Stomach smooth muscle (tissue), 2 donors: ENCODE results near the gene SESTD1.

Source experiments
- H3K27ac ChIP-seq: one replicate; pipeline ENCODE4 v1.7.0; 2013; ENCODE audit warnings: mild to moderate bottlenecking, low read length, inconsistent platforms
- H3K27me3 ChIP-seq, 2 donors: one replicate each; pipeline ENCODE4 v1.7.0; 2013; ENCODE audit warnings: low read length in 2 of 2; ENCODE audit not compliant: insufficient read depth in 2 of 2, control insufficient read depth in 1 of 2
- H3K36me3 ChIP-seq, 2 donors: one replicate each; pipeline ENCODE4 v1.7.0; 2013; ENCODE audit warnings: low read length in 2 of 2; ENCODE audit not compliant: control insufficient read depth in 2 of 2, insufficient read depth in 2 of 2
- H3K4me1 ChIP-seq: one replicate; pipeline ENCODE4 v1.7.0; 2013; ENCODE audit warnings: low read length; ENCODE audit not compliant: control insufficient read depth, insufficient read depth
- H3K4me3 ChIP-seq, 2 donors: one replicate each; pipeline ENCODE4 v1.7.0; 2013; ENCODE audit warnings: low read length in 2 of 2
- H3K9ac ChIP-seq, 2 donors: one replicate each; pipeline ENCODE4 v1.7.0; 2013; ENCODE audit warnings: low read length in 2 of 2, mild to moderate bottlenecking in 1 of 2
- H3K9me3 ChIP-seq, 2 donors: one replicate each; pipeline ENCODE4 v1.7.0; 2013; ENCODE audit warnings: low read length in 2 of 2; ENCODE audit not compliant: control insufficient read depth in 2 of 2
- donor health status: healthy.
- donor health status: Pancreatic carcinoma.

The SESTD1 gene

DNA sequence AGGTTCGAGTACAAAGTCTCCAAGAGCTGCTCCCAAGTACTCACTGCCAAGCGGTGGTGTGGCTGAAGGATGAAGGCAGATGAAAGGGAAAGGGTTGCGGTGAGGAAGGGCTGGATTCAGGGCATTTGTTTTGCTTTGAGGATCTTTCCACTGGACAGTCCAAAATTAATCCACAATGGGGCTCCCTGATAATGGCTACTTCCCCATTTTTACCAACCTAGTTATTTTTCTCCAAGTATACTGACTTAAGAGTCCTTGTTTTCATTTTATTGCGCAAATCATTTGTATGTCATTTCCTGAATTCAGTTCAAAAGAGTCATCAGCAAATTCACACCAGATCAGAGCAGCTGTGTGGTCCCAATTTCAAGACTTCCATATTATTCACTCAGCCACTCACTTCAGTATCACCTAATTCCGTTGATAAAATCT lies 464 bp upstream of the SESTD1 start:
- Histone ChIP-seq H3K27me3 (no peaks in the 10 kb centered on the region), H3K9me3 (no peaks in the 10 kb centered on the region), H3K9ac (peak overlapping the region; percentile 64 to 74), H3K36me3 (no peaks in the 10 kb centered on the region), H3K4me1 (peaks cover 4% of the 10 kb centered on the region), H3K4me3 (peak overlapping the region; percentile 79 to 87), H3K27ac (peak overlapping the region; percentile 73)

DNA sequence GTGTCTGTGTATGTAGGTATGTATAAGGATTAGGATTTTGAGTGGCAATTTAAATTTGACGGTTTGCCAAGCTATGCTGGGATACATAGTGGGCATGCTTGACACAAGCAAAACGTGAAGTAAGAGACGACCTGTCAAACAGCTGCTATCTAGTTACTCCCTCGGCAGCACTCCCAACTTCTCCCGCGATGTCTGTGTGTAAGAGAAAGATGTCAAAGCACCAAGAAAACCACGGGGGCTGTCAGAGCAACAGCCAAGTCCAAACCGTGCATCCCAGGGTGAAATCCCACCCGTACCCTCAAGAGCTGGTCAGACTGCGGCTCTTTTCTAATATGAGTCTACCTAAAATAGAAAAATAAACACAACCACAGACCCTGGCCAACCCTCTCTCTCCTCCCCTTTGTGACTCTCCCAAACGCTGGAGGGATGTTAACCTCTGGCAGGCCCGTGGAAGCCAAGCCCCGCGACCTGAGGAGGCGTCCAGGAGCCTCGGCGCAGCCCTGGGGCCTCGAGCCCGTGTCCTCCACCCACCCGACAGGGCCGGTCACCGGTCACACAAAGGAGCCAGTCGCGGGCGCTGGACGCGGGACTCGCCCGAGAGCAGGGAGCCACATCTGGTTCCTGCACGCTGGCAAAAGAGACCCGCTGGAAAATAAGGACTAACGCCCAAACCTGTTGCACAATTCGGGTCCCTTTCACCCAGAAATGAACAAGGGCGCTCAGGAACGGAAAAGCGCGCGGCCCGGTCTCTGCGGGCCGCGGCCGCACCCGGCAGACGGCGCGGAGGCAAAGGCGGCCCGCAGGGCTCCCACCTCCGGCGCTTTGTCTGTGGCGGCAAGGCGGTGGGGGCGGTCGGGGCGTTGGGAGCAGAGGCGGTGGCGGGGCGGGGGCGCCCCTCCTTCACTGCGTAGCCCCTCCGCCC lies 925 bp downstream of the SESTD1 start:
- Histone ChIP-seq H3K9ac (peak overlapping the region; percentile 79 to 83), H3K9me3 (no peaks in the 10 kb centered on the region), H3K27ac (peak overlapping the region; percentile 73), H3K4me1 (peaks cover 4% of the 10 kb centered on the region), H3K27me3 (no peaks in the 10 kb centered on the region), H3K36me3 (no peaks in the 10 kb centered on the region), H3K4me3 (peak overlapping the region; percentile 72 to 87)

DNA sequence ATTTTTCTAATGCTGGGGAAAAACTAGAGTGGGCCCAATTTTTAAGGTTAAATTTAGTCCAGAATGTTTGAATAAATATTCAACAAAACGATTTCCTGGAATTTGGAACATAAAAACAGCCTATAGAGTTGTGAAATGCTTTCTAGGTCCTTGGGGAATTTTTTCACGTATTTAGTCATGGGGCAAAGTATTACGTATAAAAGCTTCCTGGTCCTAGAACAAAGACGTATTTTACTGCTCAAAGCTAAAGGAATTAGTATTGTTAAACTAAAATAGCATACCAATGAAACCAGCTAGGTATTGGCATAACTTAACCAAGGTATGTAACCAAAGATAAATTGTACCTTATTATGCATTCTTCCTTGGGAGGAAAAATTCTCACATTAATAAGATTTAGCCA lies 1.6 kb downstream of the SESTD1 start:
- H3K36me3 ChIP-seq: no peaks in the 10 kb centered on the region
- H3K27me3 ChIP-seq: no peaks in the 10 kb centered on the region
- H3K9ac ChIP-seq: peak overlapping the region; percentile 79 to 83
- peak overlapping the region; percentile 72 to 87 for H3K4me3 ChIP-seq
- no peaks in the 10 kb centered on the region for H3K9me3 ChIP-seq
- peaks cover 4% of the 10 kb centered on the region for H3K4me1 ChIP-seq
- H3K27ac ChIP-seq: peak overlapping the region; percentile 73

- H3K4me1 ChIP-seq: peaks cover 4% of the 10 kb centered on the region
- H3K4me3 ChIP-seq: no peak overlapping the region
- H3K27ac ChIP-seq: no peak overlapping the region
- H3K27me3 ChIP-seq: no peaks in the 10 kb centered on the region
- H3K9ac ChIP-seq: no peak overlapping the region
- no peaks in the 10 kb centered on the region for H3K9me3 ChIP-seq
- no peaks in the 10 kb centered on the region for H3K36me3 ChIP-seq
These were observed 2.5 kb downstream of the SESTD1 start for GRCh38 chr2:179262077-179262660.

- Histone ChIP-seq H3K9me3 (no peaks in the 10 kb centered on the region), H3K9ac (no peak overlapping the region), H3K4me3 (no peak overlapping the region), H3K27ac (no peak overlapping the region), H3K4me1 (peaks cover 4% of the 10 kb centered on the region), H3K27me3 (no peaks in the 10 kb centered on the region), H3K36me3 (no peaks in the 10 kb centered on the region)
These were observed 3.3 kb downstream of the SESTD1 start for GRCh38 chr2:179261151-179261825.

- H3K9ac ChIP-seq: no peak overlapping the region
- H3K4me1 ChIP-seq: peaks cover 4% of the 10 kb centered on the region
- no peaks in the 10 kb centered on the region for H3K27me3 ChIP-seq
- H3K27ac ChIP-seq: no peak overlapping the region
- H3K9me3 ChIP-seq: peaks cover 0 to 2% of the 10 kb centered on the region in 2 donors
- H3K4me3 ChIP-seq: no peak overlapping the region
- H3K36me3 ChIP-seq: no peaks in the 10 kb centered on the region
These were observed 4.4 kb downstream of the SESTD1 start for GRCh38 chr2:179260224-179260623.

- Histone ChIP-seq H3K9ac (no peak overlapping the region), H3K36me3 (no peaks in the 10 kb centered on the region), H3K9me3 (peaks cover 0 to 2% of the 10 kb centered on the region in 2 donors), H3K4me1 (peaks cover 9% of the 10 kb centered on the region), H3K27me3 (no peaks in the 10 kb centered on the region), H3K4me3 (no peak overlapping the region), H3K27ac (no peak overlapping the region)
These were observed 9.5 kb downstream of the SESTD1 start for GRCh38 chr2:179255129-179255528.

DNA sequence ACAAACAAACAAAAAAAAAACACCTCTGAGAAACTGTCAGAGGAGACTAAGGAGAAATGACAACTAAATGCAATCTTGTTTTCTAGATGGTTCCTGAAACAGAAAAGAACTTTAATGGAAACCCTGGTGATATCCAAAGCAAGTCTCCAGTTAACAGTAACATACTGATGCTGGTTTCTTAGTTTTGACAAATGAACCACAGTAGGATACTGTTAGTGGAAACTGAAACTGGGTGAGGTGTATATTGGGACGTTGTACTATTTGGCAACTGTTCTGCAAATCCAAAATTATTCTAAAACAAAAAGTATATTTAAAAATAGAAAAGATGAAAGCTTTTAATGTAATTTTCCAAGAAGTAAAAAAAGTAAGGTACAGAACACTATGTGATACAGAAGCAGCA lies 11.4 kb downstream of the SESTD1 start:
- H3K36me3 ChIP-seq: no peaks in the 10 kb centered on the region
- peaks cover 9% of the 10 kb centered on the region for H3K4me1 ChIP-seq
- peak overlapping the region; percentile 4 for H3K27ac ChIP-seq
- H3K9me3 ChIP-seq: peaks cover 0 to 2% of the 10 kb centered on the region in 2 donors
- no peak overlapping the region for H3K4me3 ChIP-seq
- no peaks in the 10 kb centered on the region for H3K27me3 ChIP-seq
- H3K9ac ChIP-seq: no peak overlapping the region

DNA sequence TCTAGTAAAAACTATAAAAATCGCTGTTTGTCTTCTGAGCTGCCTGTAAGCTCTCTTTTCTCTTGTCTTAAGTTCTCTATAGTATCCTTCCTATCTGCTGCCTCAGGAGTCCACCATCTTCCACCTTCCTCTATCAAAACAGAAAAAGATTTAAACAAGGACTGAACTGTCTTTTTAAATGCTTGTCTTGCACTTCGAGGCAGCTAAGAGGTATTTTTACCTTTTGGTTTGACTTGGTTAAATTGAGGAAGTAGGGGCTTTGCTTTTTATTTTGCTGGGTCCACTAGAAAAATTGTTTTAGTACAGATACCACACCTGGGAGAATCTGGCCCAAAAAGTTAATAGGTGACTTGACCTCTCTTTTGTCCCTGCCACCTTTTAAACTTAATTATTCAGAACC lies 12.2 kb downstream of the SESTD1 start:
- Histone ChIP-seq H3K4me1 (peaks cover 11% of the 10 kb centered on the region), H3K27ac (no peak overlapping the region), H3K36me3 (no peaks in the 10 kb centered on the region)

DNA sequence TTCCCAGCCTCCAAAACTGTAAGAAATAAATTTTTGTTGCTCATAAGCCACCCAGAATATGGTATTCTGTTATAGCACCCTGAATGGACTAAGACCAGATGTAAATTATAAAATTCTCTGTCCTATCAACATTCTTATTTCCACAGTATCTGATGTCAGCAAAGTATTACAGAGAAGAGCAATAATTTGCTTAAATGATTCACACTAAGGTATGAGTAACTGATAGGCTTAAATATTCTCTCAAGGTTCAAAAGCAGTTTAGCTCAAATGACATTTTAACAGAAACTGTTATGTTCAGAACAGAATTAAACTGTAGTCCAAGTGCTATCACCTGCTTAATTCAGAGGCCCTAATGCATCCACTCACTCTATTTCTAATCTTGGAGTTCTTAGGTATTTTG lies 12.8 kb downstream of the SESTD1 start:
- no peaks in the 10 kb centered on the region for H3K36me3 ChIP-seq
- H3K27me3 ChIP-seq: no peaks in the 10 kb centered on the region

More for the DNA sequence above, 12.2 kb downstream of the SESTD1 start:
- no peaks in the 10 kb centered on the region for H3K27me3 ChIP-seq
- no peak overlapping the region for H3K4me3 ChIP-seq
- peaks cover 0 to 2% of the 10 kb centered on the region in 2 donors for H3K9me3 ChIP-seq
- H3K9ac ChIP-seq: no peak overlapping the region

More for the DNA sequence above, 12.8 kb downstream of the SESTD1 start:
- Histone ChIP-seq H3K4me1 (peaks cover 11% of the 10 kb centered on the region), H3K9me3 (peaks cover 0 to 2% of the 10 kb centered on the region in 2 donors), H3K9ac (no peak overlapping the region), H3K27ac (no peak overlapping the region), H3K4me3 (no peak overlapping the region)
